Fibroblast of pulmonary artery (primary cell): Measurements from ENCODE around the gene NUDT17.

Experiments used
- DNase-seq: peaks from one replicate; pipeline ENCODE4 v3.0.0-alpha.2; 2010; ENCODE audit warnings: low read depth
- H3K4me3 ChIP-seq: replicated peaks from 2 replicates; pipeline ENCODE4 v1.5.1; 2011; ENCODE audit warnings: low read depth, mild to moderate bottlenecking, control low read depth, low read length, moderate library complexity
- TF ChIP-seq, protein P1 (sequence below): IDR thresholded peaks from 2 replicates; pipeline ENCODE4 v1.5.1; 2011; ENCODE audit warnings: mild to moderate bottlenecking, control low read depth, low read length, inconsistent platforms; ENCODE audit errors: missing control alignments

The NUDT17 gene

DNA sequence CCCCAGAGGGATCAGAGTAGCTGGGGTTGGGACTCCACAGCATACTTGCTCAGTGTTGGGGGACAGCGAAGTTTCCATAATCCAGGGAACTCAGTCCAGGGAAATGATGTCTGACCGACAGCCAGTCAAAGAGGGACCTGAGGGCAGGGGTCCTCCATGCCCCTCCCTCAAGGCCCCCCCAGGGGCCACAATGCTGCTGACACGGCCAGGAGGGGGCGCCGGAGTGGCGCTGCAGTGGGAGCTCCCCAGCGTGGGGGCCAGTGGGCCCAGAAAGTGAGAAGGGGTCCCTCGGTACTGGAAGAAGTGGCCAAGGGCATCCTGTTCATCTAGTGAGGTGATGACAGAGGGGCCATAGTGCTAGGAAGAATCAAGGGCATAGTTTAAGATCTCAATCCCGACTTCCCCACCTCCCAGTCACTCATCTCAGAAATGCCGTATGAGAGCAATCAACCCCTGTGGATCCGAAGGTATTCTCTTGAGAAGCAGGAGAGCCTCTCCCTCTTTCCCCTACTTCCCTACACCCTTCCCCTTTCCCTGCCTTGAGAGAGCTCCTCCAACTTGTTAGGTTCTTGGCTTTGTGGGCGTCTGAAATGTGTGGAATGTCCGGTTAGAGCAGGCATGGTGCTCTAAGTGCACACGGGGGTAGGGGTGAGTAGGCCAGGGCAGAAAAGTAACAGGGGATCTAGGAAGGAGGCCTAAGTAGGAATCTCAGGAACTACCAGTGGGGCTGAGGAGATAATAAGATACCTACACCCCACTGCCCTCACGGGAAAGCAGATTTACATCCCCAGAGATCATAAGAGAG lies 4.1 kb downstream of the NUDT17 start:
- peak; percentile 81 for DNase-seq
- TF ChIP-seq, protein P1, sequence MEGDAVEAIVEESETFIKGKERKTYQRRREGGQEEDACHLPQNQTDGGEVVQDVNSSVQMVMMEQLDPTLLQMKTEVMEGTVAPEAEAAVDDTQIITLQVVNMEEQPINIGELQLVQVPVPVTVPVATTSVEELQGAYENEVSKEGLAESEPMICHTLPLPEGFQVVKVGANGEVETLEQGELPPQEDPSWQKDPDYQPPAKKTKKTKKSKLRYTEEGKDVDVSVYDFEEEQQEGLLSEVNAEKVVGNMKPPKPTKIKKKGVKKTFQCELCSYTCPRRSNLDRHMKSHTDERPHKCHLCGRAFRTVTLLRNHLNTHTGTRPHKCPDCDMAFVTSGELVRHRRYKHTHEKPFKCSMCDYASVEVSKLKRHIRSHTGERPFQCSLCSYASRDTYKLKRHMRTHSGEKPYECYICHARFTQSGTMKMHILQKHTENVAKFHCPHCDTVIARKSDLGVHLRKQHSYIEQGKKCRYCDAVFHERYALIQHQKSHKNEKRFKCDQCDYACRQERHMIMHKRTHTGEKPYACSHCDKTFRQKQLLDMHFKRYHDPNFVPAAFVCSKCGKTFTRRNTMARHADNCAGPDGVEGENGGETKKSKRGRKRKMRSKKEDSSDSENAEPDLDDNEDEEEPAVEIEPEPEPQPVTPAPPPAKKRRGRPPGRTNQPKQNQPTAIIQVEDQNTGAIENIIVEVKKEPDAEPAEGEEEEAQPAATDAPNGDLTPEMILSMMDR: peak; percentile 41
- no peak overlapping the region for H3K4me3 ChIP-seq

DNA sequence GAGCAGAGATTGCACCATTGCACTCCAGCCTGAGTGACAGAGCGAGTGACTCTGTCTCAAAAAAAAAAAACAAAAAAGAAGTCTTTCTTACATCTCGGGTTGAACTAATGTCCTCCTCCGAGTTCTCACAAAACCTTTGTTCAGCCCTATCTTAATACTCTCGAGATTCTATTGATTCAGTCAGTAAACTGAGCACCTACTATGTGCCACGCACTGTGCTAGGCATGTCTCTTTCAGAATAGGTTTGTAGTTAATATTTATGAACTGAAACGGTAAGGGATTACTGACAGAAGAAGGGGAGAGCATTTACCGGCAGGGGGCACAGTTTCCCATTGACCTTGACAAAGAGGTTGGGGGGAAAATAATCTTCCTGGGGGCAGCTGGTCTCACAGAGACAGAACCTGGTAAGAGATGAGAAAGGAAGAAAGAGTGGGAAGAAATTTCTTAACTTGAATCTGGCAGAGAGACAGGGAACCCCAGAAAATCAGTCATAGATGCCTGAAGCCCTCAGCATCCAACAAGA lies 10.1 kb downstream of the NUDT17 start:
- H3K4me3 ChIP-seq: no peak overlapping the region
- no peak for DNase-seq
- TF ChIP-seq, protein P1: peak; percentile 4

DNA sequence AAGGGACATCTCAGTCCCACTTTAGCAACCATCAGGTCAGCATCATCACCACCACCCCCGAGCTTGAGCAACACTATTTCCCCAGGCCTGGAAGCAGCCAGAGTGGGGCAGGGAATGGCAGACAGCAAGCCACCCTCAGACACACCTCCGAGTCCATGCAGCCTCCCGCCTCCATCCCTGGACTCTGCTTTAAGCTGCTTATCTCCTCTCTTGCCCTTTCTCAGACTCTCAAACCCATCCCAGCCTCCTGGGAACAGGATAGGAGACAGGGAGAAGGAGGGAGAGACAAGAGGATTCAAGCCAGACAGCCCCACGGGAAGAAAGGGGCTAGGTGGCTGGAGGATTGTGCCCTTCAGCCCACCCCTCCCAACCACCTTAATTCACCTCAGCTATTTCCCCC lies 11.7 kb downstream of the NUDT17 start:
- TF ChIP-seq, protein P1: no peak
- no peak for DNase-seq
- H3K4me3 ChIP-seq: no peak overlapping the region

DNA sequence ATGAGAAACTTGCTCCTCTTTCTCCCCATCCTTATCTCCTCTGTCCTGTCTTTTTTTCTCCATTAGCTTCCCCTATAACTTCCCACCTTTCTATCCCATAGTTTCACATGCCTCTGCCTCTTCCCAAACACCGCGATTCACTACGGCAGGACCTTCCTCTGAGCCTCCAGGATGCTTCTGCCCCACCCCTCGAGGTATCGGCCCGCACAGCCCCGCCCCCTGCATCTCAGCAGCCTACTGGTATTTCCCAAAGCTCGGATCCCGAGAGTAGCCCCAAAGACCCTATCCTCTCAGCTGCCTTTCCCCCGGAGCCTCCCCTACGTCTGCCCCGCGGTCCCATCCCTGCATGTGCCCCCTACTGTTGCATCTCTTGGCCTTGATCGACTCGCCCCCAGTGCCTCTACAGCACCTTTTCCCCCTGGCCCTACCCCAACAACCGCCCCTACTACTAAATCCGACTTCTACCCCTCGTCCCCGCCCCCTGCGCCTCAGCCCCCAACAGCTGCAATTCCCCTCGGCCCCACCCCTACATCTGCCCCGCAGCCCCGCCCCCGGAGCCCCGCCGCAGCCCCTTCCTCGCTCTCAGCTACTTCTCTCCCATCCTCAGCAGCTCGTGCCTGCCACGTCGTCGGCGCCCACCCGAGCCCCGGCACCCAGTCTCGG lies 12.9 kb downstream of the NUDT17 start:
- peak overlapping the region; percentile 99 for H3K4me3 ChIP-seq
- DNase-seq: peak; percentile 40
- TF ChIP-seq, protein P1: no peak

DNA sequence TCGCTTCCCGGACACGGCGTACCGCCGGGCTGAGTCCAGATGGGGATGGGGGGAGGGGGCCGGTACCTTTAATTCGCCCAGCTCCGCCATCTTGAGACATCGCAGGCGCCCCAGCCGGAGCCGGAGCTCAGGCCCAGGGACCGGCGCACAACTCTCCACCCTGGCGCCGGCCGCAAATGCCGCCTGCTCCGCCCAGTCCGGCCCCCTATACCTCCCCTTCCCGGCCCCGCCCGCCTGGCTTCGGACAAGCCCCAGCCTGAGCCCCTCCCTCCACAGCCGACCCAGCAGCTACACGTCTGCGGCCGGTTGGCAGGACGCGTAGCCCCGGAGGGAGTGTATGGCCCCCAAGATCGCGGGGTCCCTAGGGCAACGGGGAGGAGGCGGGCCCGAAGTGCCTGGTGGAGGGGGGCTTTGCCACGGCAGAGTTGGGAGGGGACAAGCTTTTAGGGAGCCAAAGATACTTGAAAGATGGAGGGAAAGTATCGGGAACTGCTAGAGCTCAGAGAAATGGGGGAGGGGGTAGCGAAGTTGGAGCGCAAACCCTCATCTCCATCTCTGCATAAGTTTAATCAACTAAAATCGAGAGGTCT lies 13.6 kb downstream of the NUDT17 start, which contains the start of gene PIAS3:
Gene PIAS3, minus strand, starts transcription at position 181 of the 590 bp plus-strand sequence. Its CDS starts 91 bp downstream, at position 90.
- H3K4me3 ChIP-seq: peak within 1 kb of the TSS; percentile 99
- peak; percentile 95 for DNase-seq
- TF ChIP-seq, protein P1: no peak

DNA sequence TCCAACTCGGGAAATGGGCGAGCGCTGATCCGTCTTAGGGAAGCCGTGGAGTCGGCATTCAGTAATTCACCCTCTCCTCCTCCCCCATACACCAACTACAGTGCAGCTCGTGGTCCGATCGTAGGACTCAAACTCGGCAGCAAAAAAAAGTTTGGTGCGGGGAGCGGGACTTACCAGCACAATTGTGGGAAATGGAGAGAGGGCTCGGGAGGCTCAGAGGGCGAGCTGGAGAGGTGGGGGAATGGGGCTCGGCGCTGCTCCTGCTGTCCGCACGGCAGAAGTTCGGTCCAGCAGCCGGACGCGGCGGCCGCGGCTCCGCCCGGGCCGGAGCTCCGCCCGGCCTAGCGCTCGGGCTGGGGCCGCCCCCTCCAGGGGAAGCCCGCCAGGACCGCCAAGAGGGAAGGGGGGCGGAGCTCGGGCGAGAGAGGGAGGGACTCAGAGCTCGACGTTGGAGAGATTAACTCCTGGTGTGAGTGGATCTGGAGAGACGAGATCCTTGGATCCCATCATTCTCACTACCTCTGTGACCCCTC lies 14.1 kb downstream of the NUDT17 start:
- peak; percentile 88 for DNase-seq
- peak overlapping the region; percentile 99 for H3K4me3 ChIP-seq
- TF ChIP-seq, protein P1: no peak
